ENCODE measurements around the gene ARL3.
A peak's percentile ranks its signal among the peaks of the same experiment; 100 is the strongest.

The ARL3 gene

GRCh38 chr10:102644066-102644645 lies 70.0 kb downstream of the ARL3 start, which contains the start of gene TRIM8:
Gene TRIM8 (plus strand): TSS chr10:102644479. CDS start chr10:102644618, 139 bp downstream.
- H3K4me3 ChIP-seq (ENCODE audit: low read depth, low read length): peak within 1 kb of the TSS; percentile 91
- ChIA-PET CTCF (interaction anchor here (0.8 to 3.2 kb wide), 20 partner anchors 9 to 141 kb away, joined by 3 to 11 read pairs (median 4); partner anchors contain the start of genes ACTR1A and SUFU), POLR2A (interaction anchor here (0.6 to 3.8 kb wide), 6 partner anchors 14 to 70 kb away, joined by 3 to 35 read pairs (median 6); partner anchors contain the start of genes ARL3 and SFXN2)
- no peak for TF ChIP-seq CTCF (IDR thresholded peaks at IDR 0.05; ENCODE audit: insufficient read depth, low read length, missing control alignments)
- DNase-seq (ENCODE audit: low read depth, low spot score): no peak

- ChIA-PET CTCF (interaction anchor here (1.9 to 3.2 kb wide), 3 partner anchors 8 to 13 kb away, joined by 5 to 11 read pairs (median 8); no protein-coding TSS in a partner anchor), POLR2A (interaction anchor here (0.7 to 3.8 kb wide), 3 partner anchors 21 to 70 kb away, joined by 3 to 35 read pairs (median 9); partner anchors contain the start of genes ARL3 and SFXN2)
- H3K4me3 ChIP-seq (ENCODE audit: low read depth, low read length): peak overlapping the region; percentile 91
- no peak for TF ChIP-seq CTCF (IDR thresholded peaks at IDR 0.05; ENCODE audit: insufficient read depth, low read length, missing control alignments)
- no peak for DNase-seq (ENCODE audit: low read depth, low spot score)
Observed at GRCh38 chr10:102643336-102644065, 70.7 kb downstream of the ARL3 start.

GRCh38 chr10:102642736-102643335 lies 71.4 kb downstream of the ARL3 start:
- POLR2A ChIA-PET: interaction anchor here (1.2 to 1.6 kb wide), 4 partner anchors 13 to 71 kb away, joined by 4 to 16 read pairs (median 8); partner anchors contain the start of genes ARL3 and SFXN2
- CTCF ChIA-PET: interaction anchor here (1.6 kb wide), 1 partner anchor 70 kb away, joined by 3 read pairs; no protein-coding TSS in a partner anchor

GRCh38 chr10:102641880-102642735 lies 72.1 kb downstream of the ARL3 start:
- ChIA-PET CTCF (interaction anchor here (1.6 kb wide), 1 partner anchor 71 kb away, joined by 3 read pairs; no protein-coding TSS in a partner anchor), POLR2A (interaction anchor here (0.5 to 1.6 kb wide), 9 partner anchors 8 to 585 kb away, joined by 3 to 16 read pairs (median 4); partner anchors contain the start of genes ARL3 and SFXN2)
- no peak for TF ChIP-seq CTCF (IDR thresholded peaks at IDR 0.05; ENCODE audit: insufficient read depth, low read length, missing control alignments)
- DNase-seq (ENCODE audit: low read depth, low spot score): peak; percentile 87
- peak overlapping the region; percentile 91 for H3K4me3 ChIP-seq (ENCODE audit: low read depth, low read length)

More at GRCh38 chr10:102642736-102643335, 71.4 kb downstream of the ARL3 start:
- DNase-seq (ENCODE audit: low read depth, low spot score): no peak
- TF ChIP-seq CTCF (IDR thresholded peaks at IDR 0.05; ENCODE audit: insufficient read depth, low read length, missing control alignments): no peak
- peak overlapping the region; percentile 91 for H3K4me3 ChIP-seq (ENCODE audit: low read depth, low read length)

- TF ChIP-seq CTCF (IDR thresholded peaks at IDR 0.05; ENCODE audit: insufficient read depth, low read length, missing control alignments): no peak
- DNase-seq (ENCODE audit: low read depth, low spot score): no peak
- CTCF ChIA-PET: interaction anchor here (0.6 to 1.6 kb wide), 2 partner anchors 14 to 71 kb away, joined by 3 to 4 read pairs; no protein-coding TSS in a partner anchor
- POLR2A ChIA-PET: interaction anchor here (0.5 to 1.6 kb wide), 8 partner anchors 9 to 586 kb away, joined by 3 to 16 read pairs (median 4); no protein-coding TSS in a partner anchor
- no peak overlapping the region; the same call in 1 of the 2 replicates for H3K4me3 ChIP-seq (ENCODE audit: low read depth, low read length)
Observed at GRCh38 chr10:102641402-102641801, 72.8 kb downstream of the ARL3 start.

Measured in AG04449 (cell line).